HG03103 (cell line): ENCODE results near the gene ANG.
"Not testable (repeated sequence)": the region's sequence is repeated elsewhere in the genome, so short reads cannot be mapped to it uniquely, and the experiment has no call there.

Source experiments
- ATAC-seq: cut with Tn5 transposase; IDR thresholded peaks from one replicate; pipeline ENCODE4 v1.9.1; 2021; ENCODE audit warnings: low read depth; ENCODE audit not compliant: unreplicated experiment

Gene ANG

GRCh38 chr14:20733684-20734429 is 45.3 kb downstream of the ANG start:
- ATAC-seq, result no peak

GRCh38 chr14:20734430-20734806 is 45.9 kb downstream of the ANG start:
- ATAC-seq, result no peak

GRCh38 chr14:20738292-20738691 is 49.7 kb downstream of the ANG start:
- ATAC-seq, result not testable (repeated sequence)

GRCh38 chr14:20742132-20742531 is 53.6 kb downstream of the ANG start:
- ATAC-seq, result no peak

- ATAC-seq, result no peak
Observed at GRCh38 chr14:20743556-20743955, 55.0 kb downstream of the ANG start.
